Right ventricle myocardium inferior (tissue), 1 donor: Measurements from ENCODE around the gene NGDN. TPM values are rescaled to one million over a fixed set of nuclear protein-coding genes. Genes with fewer than 3 reads are reported as not detected.
"Not testable (repeated sequence)": the region's sequence is repeated elsewhere in the genome, so short reads cannot be mapped to it uniquely, and the experiment has no call there.

ENCODE experiments used
- ATAC-seq: fragments of 200-7000 bp; cut with Tn5 transposase; one replicate; pipeline ENCODE4 v1.9.1; 2020; ENCODE audit warnings: mild to moderate bottlenecking, moderate library complexity
- DNase-seq: peaks from one replicate; pipeline ENCODE4 v3.0.0; 2021; ENCODE audit errors: missing footprints
- intact Hi-C: fragments of 100-400 bp; cut with DNase I; formaldehyde crosslinking; loops from one replicate; pipeline ENCODE4 v1.11.0; 2022
- long read RNA-seq: library from polyadenylated mRNA; unstranded; transcript quantifications from one replicate; pipeline ENCODE4 v2.0.0, GENCODE V29; 2021
- total RNA-seq: library from RNA; stranded (reverse); fragmentation: NEBNext Ultra II Directional; extraction: Animal tissue kit (Norgen Biotek cat#: 25700); gene quantifications from one replicate; pipeline ENCODE4 v1.2.1, GENCODE V29; 2021
- donor health status: DM: no; HTN: yes; CAD: no; lungs with severe emphysema.

Gene NGDN
- 19.8 TPM for total RNA-seq
- long read RNA-seq, transcript NGDN-202 (11 exons, 1,143 nt): major isoform, 10 of 12 reads
- long read RNA-seq, partial matches to known transcripts: 2 of 12 reads
- long read RNA-seq, other reads (novel, unspliced or antisense): 0 of 12 reads

- peak; percentile 95 for DNase-seq
- peak; percentile 97 for ATAC-seq
- intact Hi-C loops: loop anchor here (5.0 kb wide), 2 partner anchors 147 to 167 kb away; partner anchors contain the start of genes PABPN1 and PPP1R3E
Measured at GRCh38 chr14:23469127-23469905, at the start of gene NGDN. Gene NGDN (plus strand): TSS chr14:23469703. CDS start chr14:23469716, 13 bp downstream.

- intact Hi-C loops: no loop called here
- ATAC-seq (no peak), DNase-seq (no peak)
Measured at GRCh38 chr14:23421594-23421993, 47.9 kb upstream of the NGDN start.

GRCh38 chr14:23423657-23424056 is 45.8 kb upstream of the NGDN start:
- intact Hi-C loops: no loop called here
- ATAC-seq (no peak), DNase-seq (no peak)

GRCh38 chr14:23425169-23425568 is 44.3 kb upstream of the NGDN start:
- ATAC-seq (no peak), DNase-seq (no peak)
- intact Hi-C loops: no loop called here

- intact Hi-C loops, DNase-seq, ATAC-seq: not testable (repeated sequence)
Measured at GRCh38 chr14:23425798-23426197, 43.7 kb upstream of the NGDN start.

- DNase-seq (no peak), ATAC-seq (peak; percentile 6)
- intact Hi-C loops: no loop called here
Measured at GRCh38 chr14:23428686-23429495, 40.6 kb upstream of the NGDN start.

GRCh38 chr14:23430016-23430722 is 39.3 kb upstream of the NGDN start:
- DNase-seq (no peak), ATAC-seq (peak; percentile 1)
- intact Hi-C loops: no loop called here

GRCh38 chr14:23430723-23431085 is 38.8 kb upstream of the NGDN start:
- intact Hi-C loops: no loop called here
- DNase-seq (no peak), ATAC-seq (no peak)

- intact Hi-C loops: no loop called here
- ATAC-seq (no peak), DNase-seq (no peak)
Measured at GRCh38 chr14:23431486-23431885, 38.0 kb upstream of the NGDN start.

GRCh38 chr14:23432102-23432925 is 37.2 kb upstream of the NGDN start:
- ATAC-seq (no peak), DNase-seq (no peak)
- intact Hi-C loops: no loop called here

- no peak for DNase-seq
- no peak for ATAC-seq
- intact Hi-C loops: no loop called here
Measured at GRCh38 chr14:23432946-23433345, 36.6 kb upstream of the NGDN start.

GRCh38 chr14:23433457-23433856 is 36.0 kb upstream of the NGDN start:
- intact Hi-C loops: no loop called here
- ATAC-seq (no peak), DNase-seq (no peak)

- intact Hi-C loops: loop anchor here (1.0 kb wide), 1 partner anchor 9 kb away; no protein-coding TSS in a partner anchor
- DNase-seq (no peak), ATAC-seq (no peak)
Measured at GRCh38 chr14:23434488-23435222, 34.8 kb upstream of the NGDN start.

- ATAC-seq: peak; percentile 59
- DNase-seq: no peak
- intact Hi-C loops: loop anchor here (1.0 kb wide), 1 partner anchor 8 kb away; no protein-coding TSS in a partner anchor
Measured at GRCh38 chr14:23435543-23436326, 33.8 kb upstream of the NGDN start, which contains the start of gene MYH7. Gene MYH7 (minus strand): TSS chr14:23435660. CDS start chr14:23433732, 1,928 bp downstream.

GRCh38 chr14:23436327-23437132 is 33.0 kb upstream of the NGDN start:
- ATAC-seq: peak; percentile 11
- intact Hi-C loops: no loop called here

More at GRCh38 chr14:23436327-23437132, 33.0 kb upstream of the NGDN start:
- no peak for DNase-seq
